Measurements from ENCODE around the gene ITGB5. TPM values are rescaled to one million over a fixed set of nuclear protein-coding genes. Genes with fewer than 3 reads are reported as not detected.

Gene ITGB5
- total RNA-seq, 1 donor from 2014 or later = 501 TPM

DNA sequence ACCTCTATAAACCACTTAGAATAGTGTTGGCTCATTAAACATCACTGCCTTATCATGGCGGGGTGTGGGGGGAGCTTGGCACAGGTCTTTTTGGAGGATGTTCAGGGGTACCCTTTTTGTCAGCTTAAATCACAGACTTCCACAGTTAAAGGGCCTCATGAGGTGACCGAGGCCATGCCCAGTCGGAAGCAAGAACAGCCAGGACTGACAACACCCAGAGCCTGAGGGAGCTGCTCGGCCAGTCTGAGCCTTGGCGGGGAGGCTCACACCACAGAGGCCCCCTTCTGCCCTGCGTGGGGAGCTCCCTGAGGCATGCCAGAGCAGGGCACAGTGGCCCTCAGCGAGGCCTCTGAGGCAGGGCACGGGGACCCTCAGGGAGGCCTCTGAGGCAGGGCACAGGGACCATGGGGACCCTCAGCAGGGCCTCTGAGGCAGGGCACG lies 107.4 kb downstream of the ITGB5 start:
- DNase-seq (ENCODE audit: low spot score) = no peak
- H3K27me3 Mint-ChIP-seq (ENCODE audit: low read depth) = no peaks in the 10 kb centered on the region
- H3K36me3 Mint-ChIP-seq (ENCODE audit: low read depth) = peaks cover 20% of the 10 kb centered on the region
- no peaks in the 10 kb centered on the region for H3K9me3 Mint-ChIP-seq (ENCODE audit: low read depth)
- H3K4me1 Mint-ChIP-seq (ENCODE audit: low read depth) = peaks cover 91% of the 10 kb centered on the region
- TF ChIP-seq, protein P1, sequence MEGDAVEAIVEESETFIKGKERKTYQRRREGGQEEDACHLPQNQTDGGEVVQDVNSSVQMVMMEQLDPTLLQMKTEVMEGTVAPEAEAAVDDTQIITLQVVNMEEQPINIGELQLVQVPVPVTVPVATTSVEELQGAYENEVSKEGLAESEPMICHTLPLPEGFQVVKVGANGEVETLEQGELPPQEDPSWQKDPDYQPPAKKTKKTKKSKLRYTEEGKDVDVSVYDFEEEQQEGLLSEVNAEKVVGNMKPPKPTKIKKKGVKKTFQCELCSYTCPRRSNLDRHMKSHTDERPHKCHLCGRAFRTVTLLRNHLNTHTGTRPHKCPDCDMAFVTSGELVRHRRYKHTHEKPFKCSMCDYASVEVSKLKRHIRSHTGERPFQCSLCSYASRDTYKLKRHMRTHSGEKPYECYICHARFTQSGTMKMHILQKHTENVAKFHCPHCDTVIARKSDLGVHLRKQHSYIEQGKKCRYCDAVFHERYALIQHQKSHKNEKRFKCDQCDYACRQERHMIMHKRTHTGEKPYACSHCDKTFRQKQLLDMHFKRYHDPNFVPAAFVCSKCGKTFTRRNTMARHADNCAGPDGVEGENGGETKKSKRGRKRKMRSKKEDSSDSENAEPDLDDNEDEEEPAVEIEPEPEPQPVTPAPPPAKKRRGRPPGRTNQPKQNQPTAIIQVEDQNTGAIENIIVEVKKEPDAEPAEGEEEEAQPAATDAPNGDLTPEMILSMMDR (IDR thresholded peaks at IDR 0.05) = peak; percentile 10
- H3K27ac Mint-ChIP-seq (ENCODE audit: unreplicated experiment) = peak overlapping the region; percentile 98
- H3K4me3 Mint-ChIP-seq (ENCODE audit: unreplicated experiment) = no peak overlapping the region

DNA sequence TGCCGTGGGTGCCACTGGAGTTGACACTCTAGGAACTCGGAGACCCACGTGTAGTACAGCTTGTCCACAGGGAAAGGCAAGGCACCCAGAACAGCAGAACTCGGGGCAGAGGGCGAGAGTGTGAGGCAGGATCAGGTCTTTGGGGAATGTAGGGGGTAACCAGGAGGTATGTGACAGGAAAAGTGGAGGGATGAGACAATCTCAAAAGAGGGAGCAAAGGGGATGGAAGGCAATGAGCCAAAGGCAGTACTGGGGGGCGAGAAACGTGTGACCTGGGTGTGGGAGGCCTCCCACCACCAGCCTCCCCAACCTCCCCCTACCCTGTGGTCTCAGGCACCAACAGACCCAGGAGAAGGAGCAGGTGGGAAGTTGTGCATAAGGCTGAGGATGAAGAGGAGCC lies 108.0 kb downstream of the ITGB5 start:
- Mint-ChIP-seq H3K4me3 (ENCODE audit: unreplicated experiment) (no peak overlapping the region), H3K9me3 (ENCODE audit: low read depth) (no peaks in the 10 kb centered on the region), H3K4me1 (ENCODE audit: low read depth) (peaks cover 91% of the 10 kb centered on the region), H3K27ac (ENCODE audit: unreplicated experiment) (peak overlapping the region; percentile 98), H3K36me3 (ENCODE audit: low read depth) (peaks cover 21% of the 10 kb centered on the region), H3K27me3 (ENCODE audit: low read depth) (no peaks in the 10 kb centered on the region)
- DNase-seq (ENCODE audit: low spot score) = no peak
- TF ChIP-seq, protein P1 (IDR thresholded peaks at IDR 0.05) = no peak

DNA sequence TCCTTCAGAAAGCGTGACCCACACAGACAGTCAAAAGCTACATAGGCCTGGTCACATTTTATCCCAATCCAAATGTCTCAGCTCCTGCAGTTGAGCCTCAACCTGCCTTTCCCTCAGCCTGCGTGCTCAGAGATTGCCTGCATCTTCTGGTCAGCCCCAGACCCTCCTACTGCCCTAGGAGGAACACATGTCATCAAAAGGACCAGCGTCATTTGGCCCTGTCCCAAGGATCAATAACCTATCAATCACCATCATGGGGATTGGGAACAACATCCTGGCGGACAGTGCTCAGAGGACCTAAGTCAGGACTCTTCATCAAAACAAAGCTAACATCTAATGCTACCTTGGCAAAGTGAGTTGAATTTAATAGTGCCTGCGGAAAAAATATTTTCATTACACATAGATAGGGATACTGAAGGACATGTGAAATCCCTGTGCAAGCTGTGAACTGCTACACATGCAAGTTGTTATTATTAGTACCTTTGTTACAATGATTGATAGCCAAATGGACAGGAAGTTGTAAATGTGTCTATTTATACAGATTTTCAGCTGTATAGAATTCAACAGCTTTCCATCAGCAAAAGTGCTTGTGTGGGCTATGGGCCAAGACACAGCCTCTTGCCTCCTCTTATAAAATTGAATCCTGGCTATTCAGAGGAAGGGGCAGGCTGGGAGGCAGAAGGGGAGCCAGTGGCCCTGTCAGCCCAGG lies 109.2 kb downstream of the ITGB5 start:
- TF ChIP-seq, protein P1 (IDR thresholded peaks at IDR 0.05) = no peak
- peak overlapping the region; percentile 84 for H3K27ac Mint-ChIP-seq (ENCODE audit: unreplicated experiment)
- H3K27me3 Mint-ChIP-seq (ENCODE audit: low read depth) = no peaks in the 10 kb centered on the region
- DNase-seq (ENCODE audit: low spot score) = no peak
- no peak overlapping the region for H3K4me3 Mint-ChIP-seq (ENCODE audit: unreplicated experiment)
- H3K4me1 Mint-ChIP-seq (ENCODE audit: low read depth) = peaks cover 91% of the 10 kb centered on the region
- peaks cover 22% of the 10 kb centered on the region for H3K36me3 Mint-ChIP-seq (ENCODE audit: low read depth)
- no peaks in the 10 kb centered on the region for H3K9me3 Mint-ChIP-seq (ENCODE audit: low read depth)

DNA sequence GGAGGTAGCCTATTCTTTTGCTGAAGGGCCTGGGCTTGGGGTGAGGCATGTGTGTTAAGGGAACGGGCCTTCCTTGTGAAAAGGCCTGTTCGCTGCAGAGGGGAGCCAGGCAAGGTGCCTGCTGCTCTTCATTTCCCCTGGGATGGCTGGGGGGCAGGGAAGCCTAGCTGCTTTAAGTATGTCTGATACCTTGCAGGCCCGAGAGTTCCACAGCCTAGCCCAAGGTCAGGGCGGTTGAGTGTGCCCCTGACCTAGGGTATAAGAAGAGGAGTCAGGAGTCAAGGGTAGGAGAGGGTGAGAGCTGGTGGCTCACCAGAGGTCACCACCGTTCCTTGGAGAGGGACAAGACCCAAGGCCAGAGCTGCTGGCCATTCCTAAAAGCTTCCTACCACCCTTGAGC lies 110.3 kb downstream of the ITGB5 start:
- Mint-ChIP-seq H3K9me3 (ENCODE audit: low read depth) (no peaks in the 10 kb centered on the region), H3K27ac (ENCODE audit: unreplicated experiment) (no peak overlapping the region), H3K4me1 (ENCODE audit: low read depth) (peaks cover 93% of the 10 kb centered on the region), H3K36me3 (ENCODE audit: low read depth) (peaks cover 18% of the 10 kb centered on the region), H3K27me3 (ENCODE audit: low read depth) (no peaks in the 10 kb centered on the region), H3K4me3 (ENCODE audit: unreplicated experiment) (no peak overlapping the region)
- DNase-seq (ENCODE audit: low spot score) = no peak
- TF ChIP-seq, protein P1 (IDR thresholded peaks at IDR 0.05) = no peak

DNA sequence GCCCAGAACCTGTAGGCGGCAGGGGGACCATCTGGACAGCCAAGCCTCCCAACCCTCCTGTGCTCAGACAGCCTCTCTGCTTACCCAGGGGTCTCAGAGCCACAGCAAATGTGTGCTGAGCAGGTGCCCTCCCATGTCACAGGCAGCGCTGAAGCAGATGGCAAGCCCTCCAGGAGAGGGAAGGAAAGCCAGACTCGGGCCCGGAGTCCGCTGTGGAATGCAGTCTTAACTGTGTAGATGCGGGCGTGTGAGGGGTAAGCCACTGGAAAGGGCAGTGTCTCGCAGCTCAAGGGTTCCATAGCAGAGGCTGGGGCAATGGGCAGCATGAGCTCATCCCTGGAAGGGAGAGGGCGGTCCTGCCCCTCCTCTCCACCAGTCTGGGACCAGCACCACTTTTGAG lies 111.3 kb downstream of the ITGB5 start:
- Mint-ChIP-seq H3K36me3 (ENCODE audit: low read depth) (peaks cover 18% of the 10 kb centered on the region), H3K9me3 (ENCODE audit: low read depth) (no peaks in the 10 kb centered on the region), H3K27me3 (ENCODE audit: low read depth) (no peaks in the 10 kb centered on the region), H3K27ac (ENCODE audit: unreplicated experiment) (peak overlapping the region; percentile 25), H3K4me3 (ENCODE audit: unreplicated experiment) (no peak overlapping the region), H3K4me1 (ENCODE audit: low read depth) (peaks cover 92% of the 10 kb centered on the region)
- TF ChIP-seq, protein P1 (IDR thresholded peaks at IDR 0.05) = no peak
- DNase-seq (ENCODE audit: low spot score) = no peak
